GM23248 (cell line): ENCODE data around the gene CERT1.

Source experiments
- EZH2 ChIP-seq: fragments of 200-600 bp; sonication (generic); IDR thresholded peaks from 2 replicates; pipeline ENCODE4 v1.6.1; 2018; ENCODE audit warnings: antibody characterized with exemption, mild to moderate bottlenecking; ENCODE audit not compliant: insufficient read depth, poor library complexity, severe bottlenecking
- EZH2phosphoT487 ChIP-seq: fragments of 200-600 bp; sonication (generic); IDR thresholded peaks from 2 replicates; pipeline ENCODE4 v1.6.1; 2018; ENCODE audit warnings: antibody characterized with exemption, moderate library complexity, mild to moderate bottlenecking, low read depth; ENCODE audit not compliant: insufficient read depth

GRCh38 chr5:75466006-75466716, 45.3 kb downstream of the CERT1 start:
- TF ChIP-seq EZH2phosphoT487, result no peak
- no peak for TF ChIP-seq EZH2
